LNCAP (cell line): ENCODE results near the gene IL3.

Experiments used
- TF ChIP-seq, protein P1 (sequence below): fragments of 450-650 bp; IDR thresholded peaks from 2 replicates; pipeline ENCODE4 v1.5.1; 2017; ENCODE audit warnings: mild to moderate bottlenecking

The IL3 gene

DNA sequence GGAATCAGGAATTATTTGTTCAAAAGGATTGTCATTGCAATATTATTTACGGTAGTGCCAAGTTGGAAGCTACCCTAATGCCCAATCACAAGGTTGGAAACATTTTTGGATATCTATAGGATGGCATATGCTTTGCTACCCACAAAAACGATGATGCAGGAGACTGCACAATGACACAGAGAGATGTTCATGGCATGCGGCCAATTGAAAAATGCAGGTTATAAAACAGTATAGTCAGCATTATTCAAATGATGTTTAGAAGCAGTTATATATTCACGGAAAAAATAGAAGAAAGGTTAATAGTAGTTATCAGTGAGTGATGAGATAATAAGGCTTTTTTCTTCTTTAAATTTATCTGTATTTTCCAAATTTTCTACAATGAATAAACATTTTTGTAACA is 43.1 kb upstream of the IL3 start:
- TF ChIP-seq, protein P1, sequence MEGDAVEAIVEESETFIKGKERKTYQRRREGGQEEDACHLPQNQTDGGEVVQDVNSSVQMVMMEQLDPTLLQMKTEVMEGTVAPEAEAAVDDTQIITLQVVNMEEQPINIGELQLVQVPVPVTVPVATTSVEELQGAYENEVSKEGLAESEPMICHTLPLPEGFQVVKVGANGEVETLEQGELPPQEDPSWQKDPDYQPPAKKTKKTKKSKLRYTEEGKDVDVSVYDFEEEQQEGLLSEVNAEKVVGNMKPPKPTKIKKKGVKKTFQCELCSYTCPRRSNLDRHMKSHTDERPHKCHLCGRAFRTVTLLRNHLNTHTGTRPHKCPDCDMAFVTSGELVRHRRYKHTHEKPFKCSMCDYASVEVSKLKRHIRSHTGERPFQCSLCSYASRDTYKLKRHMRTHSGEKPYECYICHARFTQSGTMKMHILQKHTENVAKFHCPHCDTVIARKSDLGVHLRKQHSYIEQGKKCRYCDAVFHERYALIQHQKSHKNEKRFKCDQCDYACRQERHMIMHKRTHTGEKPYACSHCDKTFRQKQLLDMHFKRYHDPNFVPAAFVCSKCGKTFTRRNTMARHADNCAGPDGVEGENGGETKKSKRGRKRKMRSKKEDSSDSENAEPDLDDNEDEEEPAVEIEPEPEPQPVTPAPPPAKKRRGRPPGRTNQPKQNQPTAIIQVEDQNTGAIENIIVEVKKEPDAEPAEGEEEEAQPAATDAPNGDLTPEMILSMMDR = no peak

GRCh38 chr5:132017738-132018625 is 42.5 kb upstream of the IL3 start:
- TF ChIP-seq, protein P1 = no peak

DNA sequence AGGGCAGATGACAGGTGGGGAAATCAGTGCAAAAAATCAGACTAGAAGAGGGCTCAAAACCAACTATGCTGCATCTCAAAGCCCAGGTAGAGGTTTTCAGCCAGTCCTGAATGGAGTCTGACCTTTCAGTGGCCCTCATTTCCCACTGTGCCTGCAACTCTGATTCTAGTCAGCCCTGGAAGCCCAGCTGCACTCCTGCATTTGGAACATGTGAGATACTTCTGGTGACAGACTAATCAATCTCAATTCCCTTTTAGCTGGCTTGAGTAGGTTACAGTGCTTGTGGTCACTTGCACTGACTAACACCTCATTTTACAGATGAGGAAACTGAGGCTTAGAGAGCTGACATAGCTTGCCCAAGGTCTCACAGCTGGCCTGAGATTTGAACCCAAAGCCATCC is 41.1 kb upstream of the IL3 start:
- TF ChIP-seq, protein P1 = no peak

DNA sequence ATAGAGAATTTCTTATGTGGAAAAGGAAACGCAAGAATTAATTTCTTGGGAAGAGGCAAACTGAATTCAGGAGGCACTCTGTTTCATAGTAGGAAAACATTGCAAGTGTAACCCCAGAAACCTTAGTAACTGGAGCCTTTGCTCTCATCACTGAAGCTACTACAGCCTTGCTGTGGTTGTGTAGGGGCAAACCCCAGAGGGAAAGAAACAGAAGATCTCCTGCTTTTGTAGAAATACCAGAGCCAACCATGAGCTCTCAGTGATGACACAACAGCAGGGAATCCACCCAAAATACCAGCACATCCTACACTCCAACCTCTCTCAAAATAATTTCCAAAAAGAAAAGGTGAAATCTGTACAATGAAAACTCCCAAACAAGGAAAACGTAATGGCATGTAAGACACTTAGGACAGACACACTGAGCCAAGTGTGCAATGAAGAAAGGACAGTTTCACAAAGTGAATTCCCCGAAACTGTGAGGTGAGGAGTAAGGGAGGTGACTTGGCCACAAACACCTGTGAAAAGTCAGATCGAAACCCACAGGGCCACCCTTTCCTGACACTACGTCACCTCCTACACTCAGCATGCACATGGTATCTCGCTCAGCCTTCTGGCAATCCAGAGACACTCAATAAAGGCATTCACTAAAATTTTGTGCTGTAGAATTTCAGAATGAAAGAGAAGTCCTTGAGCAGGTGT is 40.4 kb upstream of the IL3 start:
- TF ChIP-seq, protein P1 = no peak

DNA sequence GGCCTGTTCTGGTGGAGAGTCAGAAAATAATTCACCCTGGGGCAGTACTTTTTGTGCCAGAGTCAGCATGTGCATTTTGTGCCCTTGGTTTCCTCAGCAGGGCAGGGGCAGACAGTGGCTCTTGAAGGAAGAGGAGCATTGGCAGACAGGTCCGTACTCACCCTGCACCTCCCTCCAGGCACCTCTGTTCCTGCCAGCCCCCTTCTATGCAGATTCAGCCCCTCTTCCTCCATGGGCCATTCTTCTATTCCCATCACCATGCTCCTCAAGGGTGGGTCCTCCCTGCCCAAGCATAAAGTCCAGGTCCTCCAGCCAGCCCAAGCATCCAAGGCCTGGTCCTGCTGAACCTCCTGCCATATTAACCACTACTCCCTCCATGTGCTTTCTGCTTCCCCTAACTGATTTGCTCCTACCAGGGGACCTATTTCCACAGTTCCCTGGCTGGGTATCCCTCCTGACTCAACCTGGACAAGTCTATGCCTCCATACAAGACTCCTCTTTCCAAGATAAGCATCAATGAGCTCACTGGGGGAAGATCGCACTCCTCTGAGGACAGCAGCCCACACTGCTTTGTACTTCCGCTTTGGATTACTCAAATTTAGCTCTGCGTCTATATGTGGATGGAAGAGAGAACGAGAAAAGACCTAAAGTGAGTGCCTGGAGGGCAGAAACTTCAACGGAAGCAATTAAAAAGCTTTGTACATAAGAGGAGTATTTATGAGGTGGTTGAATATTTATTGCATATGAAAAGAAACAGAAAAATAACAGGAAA is 39.7 kb upstream of the IL3 start:
- TF ChIP-seq, protein P1 = no peak

DNA sequence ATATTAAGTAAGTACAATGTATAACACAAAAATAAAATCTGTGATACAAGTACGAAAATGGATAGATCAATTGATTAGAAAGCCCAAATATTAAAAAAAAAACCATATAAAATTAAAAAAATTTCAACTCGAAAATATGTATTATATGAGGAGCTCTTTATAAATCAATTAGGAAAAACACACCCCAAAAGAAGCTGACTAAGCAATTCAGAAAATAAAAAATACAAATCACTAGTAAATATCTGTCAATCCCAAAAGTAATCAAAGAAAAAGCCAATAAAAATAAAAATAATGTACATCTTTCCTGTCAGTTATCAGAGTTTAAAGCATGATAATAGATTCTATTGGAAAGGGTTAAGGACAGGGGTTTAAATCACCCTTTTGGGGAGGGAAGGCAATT is 38.8 kb upstream of the IL3 start:
- TF ChIP-seq, protein P1 = no peak

DNA sequence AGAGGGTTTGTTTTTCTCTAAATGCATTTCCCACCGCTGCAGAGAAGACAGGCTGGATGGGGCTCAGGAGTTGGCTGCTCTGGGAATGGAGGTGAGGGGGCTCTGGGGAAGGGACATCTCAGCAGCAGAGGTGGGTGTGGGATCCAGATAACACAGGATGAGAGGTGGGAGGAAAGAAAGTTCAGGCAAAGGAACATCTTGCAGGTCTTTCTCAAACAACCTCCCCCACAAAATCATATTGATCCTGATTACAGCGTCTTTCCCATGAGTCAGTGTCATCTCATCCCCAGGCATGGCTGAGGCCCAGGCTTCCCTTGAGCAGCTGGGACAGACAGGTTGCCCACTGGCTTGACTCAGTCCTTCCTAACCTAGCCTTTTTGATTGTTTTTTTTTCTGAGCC is 37.7 kb upstream of the IL3 start:
- TF ChIP-seq, protein P1 = no peak
